Measurements from ENCODE around the gene ARHGEF25. TPM values are rescaled to one million over a fixed set of nuclear protein-coding genes. Genes with fewer than 3 reads are reported as not detected.
"Not testable (repeated sequence)": the region's sequence is repeated elsewhere in the genome, so short reads cannot be mapped to it uniquely, and the experiment has no call there.

The ARHGEF25 gene
- total RNA-seq, 2 donors from 2014 or later = 12.7 to 20.1 TPM

GRCh38 chr12:57617942-57618341, 6.7 kb downstream of the ARHGEF25 start:
- Mint-ChIP-seq H3K4me1 (peaks cover 25% of the 10 kb centered on the region), H3K9me3 (no peaks in the 10 kb centered on the region), H3K27me3 (ENCODE audit: insufficient read depth) (peaks cover 97% of the 10 kb centered on the region), H3K27ac (no peak overlapping the region), H3K36me3 (ENCODE audit: low read depth) (peaks cover 18% of the 10 kb centered on the region), H3K4me3 (no peak overlapping the region)
- Histone ChIP-seq H3K36me3 (ENCODE audit: control insufficient read depth, insufficient read depth, low read length) (peaks cover 7% of the 10 kb centered on the region), H3K27ac (ENCODE audit: low read depth, low read length) (no peak overlapping the region), H3K9ac (ENCODE audit: extremely low read depth, low read length, poor library complexity, severe bottlenecking) (no peak overlapping the region), H3K27me3 (ENCODE audit: control insufficient read depth, insufficient read depth, low read length, poor library complexity, severe bottlenecking) (peaks cover 75% of the 10 kb centered on the region), H3K4me1 (ENCODE audit: control insufficient read depth, insufficient read depth, low read length) (no peaks in the 10 kb centered on the region), H3K4me3 (ENCODE audit: low read length) (no peak overlapping the region), H3K9me3 (ENCODE audit: control insufficient read depth, low read length) (no peaks in the 10 kb centered on the region)
- no peak for DNase-seq
- 66 to 81% methylated on average over 5 to 9 of the region's 11 CpGs for WGBS, 2 experiments (ENCODE audit: insufficient coverage in 1 of 2, insufficient read length in 1 of 2)
- no peak for TF ChIP-seq CTCF (conservative IDR thresholded peaks at IDR 0.05)

- H3K36me3 ChIP-seq (ENCODE audit: control insufficient read depth, insufficient read depth, low read length); H3K9ac ChIP-seq (ENCODE audit: extremely low read depth, low read length, poor library complexity, severe bottlenecking); H3K27ac ChIP-seq (ENCODE audit: low read depth, low read length); H3K9me3 Mint-ChIP-seq; H3K4me3 Mint-ChIP-seq; H3K27ac Mint-ChIP-seq; H3K4me1 ChIP-seq (ENCODE audit: control insufficient read depth, insufficient read depth, low read length); H3K9me3 ChIP-seq (ENCODE audit: control insufficient read depth, low read length); DNase-seq; H3K4me3 ChIP-seq (ENCODE audit: low read length): not testable (repeated sequence)
- 88 to 100% methylated on average over 4 to 6 of the region's 6 CpGs for WGBS, 2 experiments (ENCODE audit: insufficient coverage in 1 of 2, insufficient read length in 1 of 2)
- H3K36me3 Mint-ChIP-seq (ENCODE audit: low read depth) = peaks cover 18% of the 10 kb centered on the region
- peaks cover 97% of the 10 kb centered on the region for H3K27me3 Mint-ChIP-seq (ENCODE audit: insufficient read depth)
- peaks cover 25% of the 10 kb centered on the region for H3K4me1 Mint-ChIP-seq
- peaks cover 80% of the 10 kb centered on the region for H3K27me3 ChIP-seq (ENCODE audit: control insufficient read depth, insufficient read depth, low read length, poor library complexity, severe bottlenecking)
These were observed 7.2 kb downstream of the ARHGEF25 start for GRCh38 chr12:57618431-57618830.

- H3K9me3 Mint-ChIP-seq = no peaks in the 10 kb centered on the region
- Histone ChIP-seq H3K4me1 (ENCODE audit: control insufficient read depth, insufficient read depth, low read length) (no peaks in the 10 kb centered on the region), H3K9me3 (ENCODE audit: control insufficient read depth, low read length) (no peaks in the 10 kb centered on the region), H3K27ac (ENCODE audit: low read depth, low read length) (no peak overlapping the region), H3K9ac (ENCODE audit: extremely low read depth, low read length, poor library complexity, severe bottlenecking) (no peak overlapping the region), H3K4me3 (ENCODE audit: low read length) (no peak overlapping the region), H3K27me3 (ENCODE audit: control insufficient read depth, insufficient read depth, low read length, poor library complexity, severe bottlenecking) (peaks cover 85% of the 10 kb centered on the region), H3K36me3 (ENCODE audit: control insufficient read depth, insufficient read depth, low read length) (peaks cover 7% of the 10 kb centered on the region)
- no peak for TF ChIP-seq CTCF (conservative IDR thresholded peaks at IDR 0.05)
- H3K36me3 Mint-ChIP-seq (ENCODE audit: low read depth) = peaks cover 17% of the 10 kb centered on the region
- no peak for DNase-seq
- peak overlapping the region; percentile 48 for H3K4me3 Mint-ChIP-seq
- peaks cover 98% of the 10 kb centered on the region for H3K27me3 Mint-ChIP-seq (ENCODE audit: insufficient read depth)
- WGBS, 2 experiments (ENCODE audit: insufficient coverage in 1 of 2, insufficient read length in 1 of 2) = 55 to 64% methylated on average over 4 to 16 of the region's 16 CpGs
- H3K4me1 Mint-ChIP-seq = peaks cover 25% of the 10 kb centered on the region
- no peak overlapping the region for H3K27ac Mint-ChIP-seq
These were observed 7.8 kb downstream of the ARHGEF25 start for GRCh38 chr12:57618966-57619433.

Data from endodermal cell (in vitro differentiated cells).